Loucy (cell line): ENCODE data around the gene EHF.

Experiments used
- H2AFZ ChIP-seq: fragments of 200-600 bp; sonication (generic); 2 replicates; pipeline ENCODE4 v1.6.0; 2016; ENCODE audit warnings: antibody characterized with exemption, mild to moderate bottlenecking, low read length, moderate library complexity
- H3F3A ChIP-seq: fragments of 200-600 bp; 2 replicates; pipeline ENCODE4 v1.6.0; 2016; ENCODE audit warnings: antibody characterized with exemption, low read depth, mild to moderate bottlenecking
- H3K27me3 ChIP-seq: fragments of 200-600 bp; sonication (generic); 2 replicates; pipeline ENCODE4 v1.6.1; 2014; ENCODE audit warnings: low read length, mild to moderate bottlenecking; ENCODE audit not compliant: insufficient read depth, poor library complexity, severe bottlenecking
- H3K36me3 ChIP-seq: fragments of 200-600 bp; sonication (generic); 2 replicates; pipeline ENCODE4 v1.6.1; 2016; ENCODE audit warnings: low read length; ENCODE audit not compliant: insufficient read depth
- H3K4me1 ChIP-seq: fragments of 200-600 bp; sonication (generic); 2 replicates; pipeline ENCODE4 v1.5.1; 2014; ENCODE audit warnings: low read length, mild to moderate bottlenecking; ENCODE audit not compliant: insufficient read depth, poor library complexity, severe bottlenecking
- H3K4me2 ChIP-seq: fragments of 200-600 bp; sonication (generic); 2 replicates; pipeline ENCODE4 v1.6.0; 2014; ENCODE audit warnings: antibody characterized with exemption, low read length, low read depth, mild to moderate bottlenecking; ENCODE audit not compliant: poor library complexity, severe bottlenecking
- H3K4me3 ChIP-seq: fragments of 200-600 bp; sonication (generic); 2 replicates; pipeline ENCODE4 v1.5.1; 2014; ENCODE audit warnings: low read length, mild to moderate bottlenecking, mixed read lengths; ENCODE audit not compliant: poor library complexity, severe bottlenecking
- H3K79me2 ChIP-seq: fragments of 200-600 bp; sonication (generic); 2 replicates; pipeline ENCODE4 v1.6.1; 2014; ENCODE audit warnings: low read length; ENCODE audit not compliant: insufficient read depth
- H3K9ac ChIP-seq: fragments of 200-600 bp; sonication (generic); 2 replicates; pipeline ENCODE4 v1.6.0; 2014; ENCODE audit warnings: mild to moderate bottlenecking, low read depth, low read length, moderate library complexity; ENCODE audit not compliant: poor library complexity, severe bottlenecking
- H3K9me2 ChIP-seq: fragments of 200-600 bp; sonication (generic); replicated peaks from 2 replicates; pipeline ENCODE4 v1.6.1; 2016; ENCODE audit warnings: low read depth, low read length, mixed read lengths
- H3K9me3 ChIP-seq: fragments of 200-600 bp; sonication (generic); 2 replicates; pipeline ENCODE4 v1.6.1; 2014; ENCODE audit warnings: mild to moderate bottlenecking, antibody characterized with exemption, low read length, low read depth; ENCODE audit not compliant: insufficient read depth
- H4K20me1 ChIP-seq: fragments of 200-600 bp; sonication (generic); 2 replicates; pipeline ENCODE4 v1.6.0; 2014; ENCODE audit warnings: antibody characterized with exemption, low read length, mild to moderate bottlenecking; ENCODE audit not compliant: insufficient read depth, poor library complexity, severe bottlenecking
- EZH2phosphoT487 ChIP-seq: fragments of 200-600 bp; IDR thresholded peaks from 2 replicates; pipeline ENCODE4 v1.6.1; 2018; ENCODE audit warnings: antibody characterized with exemption, mild to moderate bottlenecking, moderate library complexity, borderline replicate concordance
- TF ChIP-seq, protein P1 (sequence below): fragments of 200-600 bp; sonication (generic); conservative IDR thresholded peaks from 2 replicates; pipeline ENCODE4 v1.5.1; 2014; ENCODE audit warnings: mild to moderate bottlenecking, antibody characterized with exemption, low read length

EHF gene

GRCh38 chr11:34667810-34668582 is 47.1 kb downstream of the EHF start:
- no peak overlapping the region for H3K4me3 ChIP-seq
- no peaks in the 10 kb centered on the region for H3K27me3 ChIP-seq
- H4K20me1 ChIP-seq, result no peaks in the 10 kb centered on the region
- H3K9me2 ChIP-seq, result no peaks in the 10 kb centered on the region
- no peaks in the 10 kb centered on the region for H3K79me2 ChIP-seq
- no peaks in the 10 kb centered on the region for H3K4me1 ChIP-seq
- no peaks in the 10 kb centered on the region for H3K36me3 ChIP-seq
- no peak overlapping the region for H3K9ac ChIP-seq
- TF ChIP-seq, protein P1, sequence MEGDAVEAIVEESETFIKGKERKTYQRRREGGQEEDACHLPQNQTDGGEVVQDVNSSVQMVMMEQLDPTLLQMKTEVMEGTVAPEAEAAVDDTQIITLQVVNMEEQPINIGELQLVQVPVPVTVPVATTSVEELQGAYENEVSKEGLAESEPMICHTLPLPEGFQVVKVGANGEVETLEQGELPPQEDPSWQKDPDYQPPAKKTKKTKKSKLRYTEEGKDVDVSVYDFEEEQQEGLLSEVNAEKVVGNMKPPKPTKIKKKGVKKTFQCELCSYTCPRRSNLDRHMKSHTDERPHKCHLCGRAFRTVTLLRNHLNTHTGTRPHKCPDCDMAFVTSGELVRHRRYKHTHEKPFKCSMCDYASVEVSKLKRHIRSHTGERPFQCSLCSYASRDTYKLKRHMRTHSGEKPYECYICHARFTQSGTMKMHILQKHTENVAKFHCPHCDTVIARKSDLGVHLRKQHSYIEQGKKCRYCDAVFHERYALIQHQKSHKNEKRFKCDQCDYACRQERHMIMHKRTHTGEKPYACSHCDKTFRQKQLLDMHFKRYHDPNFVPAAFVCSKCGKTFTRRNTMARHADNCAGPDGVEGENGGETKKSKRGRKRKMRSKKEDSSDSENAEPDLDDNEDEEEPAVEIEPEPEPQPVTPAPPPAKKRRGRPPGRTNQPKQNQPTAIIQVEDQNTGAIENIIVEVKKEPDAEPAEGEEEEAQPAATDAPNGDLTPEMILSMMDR, result no peak
- no peak for TF ChIP-seq EZH2phosphoT487
- no peaks in the 10 kb centered on the region for H3F3A ChIP-seq
- no peaks in the 10 kb centered on the region for H3K9me3 ChIP-seq
- no peak overlapping the region for H3K4me2 ChIP-seq
- H2AFZ ChIP-seq, result no peak overlapping the region

DNA sequence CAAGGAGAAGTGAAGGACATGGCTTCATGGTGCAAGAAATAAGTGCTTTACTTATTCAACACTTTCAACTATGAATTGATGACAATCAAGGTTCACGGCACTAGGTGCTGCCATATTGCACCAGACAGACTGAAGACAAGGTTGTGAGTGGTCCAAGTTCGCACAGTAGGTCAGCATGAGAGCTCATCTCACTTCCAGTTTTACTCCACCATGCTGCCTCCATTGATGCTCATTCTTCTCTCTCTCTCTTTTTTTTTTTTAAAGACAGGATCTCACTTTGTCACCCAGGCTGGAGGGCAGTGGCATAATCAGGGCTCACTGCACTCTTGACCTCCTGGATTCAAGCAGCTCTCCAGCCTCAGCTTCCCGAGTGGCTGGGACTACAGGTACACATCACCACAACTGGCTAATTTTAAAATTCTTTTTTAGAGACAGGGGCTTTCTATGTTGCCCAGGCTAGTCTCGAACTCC is 47.7 kb downstream of the EHF start:
- Histone ChIP-seq H2AFZ (no peak overlapping the region), H3F3A (no peaks in the 10 kb centered on the region), H3K9me3 (no peaks in the 10 kb centered on the region), H3K4me1 (no peaks in the 10 kb centered on the region), H3K79me2 (no peaks in the 10 kb centered on the region), H3K36me3 (no peaks in the 10 kb centered on the region), H4K20me1 (no peaks in the 10 kb centered on the region), H3K4me3 (no peak overlapping the region), H3K9me2 (no peaks in the 10 kb centered on the region), H3K4me2 (no peak overlapping the region), H3K27me3 (no peaks in the 10 kb centered on the region), H3K9ac (no peak overlapping the region)
- TF ChIP-seq, protein P1, result no peak
- TF ChIP-seq EZH2phosphoT487, result no peak

GRCh38 chr11:34669458-34669857 is 48.6 kb downstream of the EHF start:
- Histone ChIP-seq H4K20me1 (no peaks in the 10 kb centered on the region), H2AFZ (no peak overlapping the region), H3K36me3 (no peaks in the 10 kb centered on the region), H3K9me3 (no peaks in the 10 kb centered on the region), H3K9me2 (no peaks in the 10 kb centered on the region), H3K4me3 (no peak overlapping the region), H3K4me1 (no peaks in the 10 kb centered on the region), H3K4me2 (no peak overlapping the region), H3F3A (no peaks in the 10 kb centered on the region), H3K79me2 (no peaks in the 10 kb centered on the region), H3K27me3 (no peaks in the 10 kb centered on the region), H3K9ac (no peak overlapping the region)
- no peak for TF ChIP-seq EZH2phosphoT487
- TF ChIP-seq, protein P1, result no peak
